ENCODE data around the gene DNA2. TPM values are rescaled to one million over a fixed set of nuclear protein-coding genes. Genes with fewer than 3 reads are reported as not detected.

DNA2 gene
- polyA plus RNA-seq, 1 donor (not counting 4 experiments of a cell fraction or from before 2014, with no cell fraction given): 7.6 TPM

- no peak for TF ChIP-seq CTCF (optimal IDR thresholded peaks at IDR 0.05 in 1 of 3, IDR thresholded peaks at IDR 0.05 in 1 of 3, conservative IDR thresholded peaks at IDR 0.05 in 1 of 3; ENCODE audit: extremely low read depth in 1 of 3, insufficient read depth in 2 of 3, low read length in 3 of 3)
- TF ChIP-seq EZH2 (IDR thresholded peaks at IDR 0.05; ENCODE audit: low read length): no peak
- no peaks in the 10 kb centered on the region for H3K4me1 ChIP-seq (ENCODE audit: control insufficient read depth, extremely low read depth, insufficient read depth, low read length)
- no peaks in the 10 kb centered on the region for H4K20me1 ChIP-seq (ENCODE audit: control insufficient read depth, extremely low read depth, insufficient read depth, low read length)
- H3K27ac ChIP-seq (ENCODE audit: control insufficient read depth, insufficient read depth, low read length): no peak overlapping the region
- H3K4me2 ChIP-seq (ENCODE audit: control insufficient read depth, extremely low read depth, insufficient read depth, low read depth, low read length): no peak overlapping the region
- no peak for FAIRE-seq
- DNase-seq (ENCODE audit: low read depth, low spot score): no peak
- dilution Hi-C loops (cut with MboI; ENCODE audit: extremely low pct_ligation_motif_present, low sequenced_read_pairs): no loop called here
- H3K9me1 ChIP-seq (ENCODE audit: control insufficient read depth, extremely low read depth, insufficient read depth, low read length): no peaks in the 10 kb centered on the region
- H3K27me3 ChIP-seq (ENCODE audit: control insufficient read depth, extremely low read depth, insufficient read depth, low read length): no peaks in the 10 kb centered on the region
- peaks cover 3 to 7% of the 10 kb centered on the region in 2 experiments for H3K36me3 ChIP-seq (ENCODE audit: control insufficient read depth in 2 of 2, extremely low read depth in 1 of 2, insufficient read depth in 2 of 2, low read length in 2 of 2)
- no peak overlapping the region for H2AFZ ChIP-seq (ENCODE audit: control insufficient read depth, low read length)
- H3K79me2 ChIP-seq (ENCODE audit: control insufficient read depth, insufficient read depth, low read length): no peaks in the 10 kb centered on the region
- no peak overlapping the region for H3K9ac ChIP-seq (ENCODE audit: control insufficient read depth, extremely low read depth, insufficient read depth, low read length)
- H3K4me3 ChIP-seq (ENCODE audit: control insufficient read depth in 2 of 3, extremely low read depth in 1 of 3, insufficient read depth in 2 of 3, low read depth in 1 of 3, low read length in 3 of 3): no peak overlapping the region
- no peaks in the 10 kb centered on the region for H3K9me3 ChIP-seq (ENCODE audit: control insufficient read depth, low read depth, low read length)
Observed at GRCh38 chr10:68365611-68366010, 106.2 kb downstream of the DNA2 start.

GRCh38 chr10:68364101-68364886 lies 107.5 kb downstream of the DNA2 start:
- H2AFZ ChIP-seq (ENCODE audit: control insufficient read depth, low read length): no peak overlapping the region
- H3K4me1 ChIP-seq (ENCODE audit: control insufficient read depth, extremely low read depth, insufficient read depth, low read length): no peaks in the 10 kb centered on the region
- H3K9me1 ChIP-seq (ENCODE audit: control insufficient read depth, extremely low read depth, insufficient read depth, low read length): no peaks in the 10 kb centered on the region
- no peak overlapping the region for H3K4me3 ChIP-seq (ENCODE audit: control insufficient read depth in 2 of 3, extremely low read depth in 1 of 3, insufficient read depth in 2 of 3, low read depth in 1 of 3, low read length in 3 of 3)
- H3K27ac ChIP-seq (ENCODE audit: control insufficient read depth, insufficient read depth, low read length): no peak overlapping the region
- FAIRE-seq: no peak
- no peaks in the 10 kb centered on the region for H3K9me3 ChIP-seq (ENCODE audit: control insufficient read depth, low read depth, low read length)
- TF ChIP-seq EZH2 (IDR thresholded peaks at IDR 0.05; ENCODE audit: low read length): no peak
- H3K4me2 ChIP-seq (ENCODE audit: control insufficient read depth, extremely low read depth, insufficient read depth, low read depth, low read length): no peak overlapping the region
- H3K9ac ChIP-seq (ENCODE audit: control insufficient read depth, extremely low read depth, insufficient read depth, low read length): no peak overlapping the region
- H3K79me2 ChIP-seq (ENCODE audit: control insufficient read depth, insufficient read depth, low read length): no peaks in the 10 kb centered on the region
- no peak for DNase-seq (ENCODE audit: low read depth, low spot score)
- no peaks in the 10 kb centered on the region for H3K27me3 ChIP-seq (ENCODE audit: control insufficient read depth, extremely low read depth, insufficient read depth, low read length)
- H4K20me1 ChIP-seq (ENCODE audit: control insufficient read depth, extremely low read depth, insufficient read depth, low read length): no peaks in the 10 kb centered on the region
- dilution Hi-C loops (cut with MboI; ENCODE audit: extremely low pct_ligation_motif_present, low sequenced_read_pairs): no loop called here
- H3K36me3 ChIP-seq (ENCODE audit: control insufficient read depth in 2 of 2, extremely low read depth in 1 of 2, insufficient read depth in 2 of 2, low read length in 2 of 2): peaks cover 3 to 7% of the 10 kb centered on the region in 2 experiments

Small RNAs within 50 kb of the gene (small RNA-seq; reads per million reads assigned to genes)
- gene RF00019 (ENCODE audit: insufficient read length in 3 of 3, low read depth in 3 of 3, low replicate concordance in 1 of 3): 0 reads per million in 3 experiments
- gene RNA5SP319 (ENCODE audit: insufficient read length in 3 of 3, low read depth in 3 of 3, low replicate concordance in 1 of 3): 0 reads per million in 3 experiments

Other genes starting within 250 kb of the DNA2 start
- 0.04 to 0.07 TPM in 2 of 3 replicates, not detected in the other for gene ATOH7, start 239.9 kb downstream of the DNA2 start, polyA plus RNA-seq
- 35.8 to 108 TPM (median 45.7 TPM) in 3 replicates for gene HNRNPH3, start 139.9 kb downstream of the DNA2 start, polyA plus RNA-seq
- gene PBLD, start 139.0 kb downstream of the DNA2 start, polyA plus RNA-seq: 0.66 to 1.00 TPM (median 0.91 TPM) in 3 replicates
- gene RUFY2, start 64.7 kb downstream of the DNA2 start, polyA plus RNA-seq: 9.8 to 15.6 TPM (median 12.1 TPM) in 3 replicates
- 11.7 to 27.2 TPM (median 20.1 TPM) in 3 replicates for gene SLC25A16, start 55.5 kb upstream of the DNA2 start, polyA plus RNA-seq
- gene TET1, start 88.4 kb upstream of the DNA2 start, polyA plus RNA-seq: 0.03 to 0.09 TPM (median 0.08 TPM) in 3 replicates
- 59.1 to 71.9 TPM (median 70.1 TPM) in 3 replicates for gene CCAR1, start 249.3 kb upstream of the DNA2 start, polyA plus RNA-seq